ENCODE data around the gene NDST1.

GRCh38 chr5:150511578-150512367 lies 3.8 kb downstream of the NDST1 start:
- TF ChIP-seq, protein P1, sequence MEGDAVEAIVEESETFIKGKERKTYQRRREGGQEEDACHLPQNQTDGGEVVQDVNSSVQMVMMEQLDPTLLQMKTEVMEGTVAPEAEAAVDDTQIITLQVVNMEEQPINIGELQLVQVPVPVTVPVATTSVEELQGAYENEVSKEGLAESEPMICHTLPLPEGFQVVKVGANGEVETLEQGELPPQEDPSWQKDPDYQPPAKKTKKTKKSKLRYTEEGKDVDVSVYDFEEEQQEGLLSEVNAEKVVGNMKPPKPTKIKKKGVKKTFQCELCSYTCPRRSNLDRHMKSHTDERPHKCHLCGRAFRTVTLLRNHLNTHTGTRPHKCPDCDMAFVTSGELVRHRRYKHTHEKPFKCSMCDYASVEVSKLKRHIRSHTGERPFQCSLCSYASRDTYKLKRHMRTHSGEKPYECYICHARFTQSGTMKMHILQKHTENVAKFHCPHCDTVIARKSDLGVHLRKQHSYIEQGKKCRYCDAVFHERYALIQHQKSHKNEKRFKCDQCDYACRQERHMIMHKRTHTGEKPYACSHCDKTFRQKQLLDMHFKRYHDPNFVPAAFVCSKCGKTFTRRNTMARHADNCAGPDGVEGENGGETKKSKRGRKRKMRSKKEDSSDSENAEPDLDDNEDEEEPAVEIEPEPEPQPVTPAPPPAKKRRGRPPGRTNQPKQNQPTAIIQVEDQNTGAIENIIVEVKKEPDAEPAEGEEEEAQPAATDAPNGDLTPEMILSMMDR (conservative IDR thresholded peaks at IDR 0.05; ENCODE audit: low read length): no peak
- no peak for TF ChIP-seq EZH2phosphoT487 (IDR thresholded peaks at IDR 0.05; ENCODE audit: borderline replicate concordance, low read depth, low read length)
